ENCODE results near the gene VCL. TPM values are rescaled to one million over a fixed set of nuclear protein-coding genes. Genes with fewer than 3 reads are reported as not detected.
A peak's percentile ranks its signal among the peaks of the same experiment; 100 is the strongest.

VCL gene
- total and polyA plus RNA-seq, 4 experiments from 2014 or later, result 29.6 to 60.3 (median 38.9) TPM

GRCh38 chr10:74077416-74077815 is 79.5 kb downstream of the VCL start:
- Mint-ChIP-seq H3K4me3 (no peak overlapping the region), H3K9me3 (no peaks in the 10 kb centered on the region), H3K27me3 (no peaks in the 10 kb centered on the region), H3K36me3 (peaks cover 43 to 45% of the 10 kb centered on the region in 2 donors), H3K27ac (peak overlapping the region in 3 of 7 donors; percentile 20 to 72 (median 38)), H3K4me1 (peaks cover 21 to 57% (median 36%) of the 10 kb centered on the region in 4 donors)
- POLR2A ChIA-PET (ENCODE audit: partially characterized antibody), result interaction anchor here (1.1 kb wide), 1 partner anchor 121 kb away, joined by 3 read pairs; no protein-coding TSS in a partner anchor
- Histone ChIP-seq H3K4me3 (ENCODE audit: low read length in 2 of 2) (no peak overlapping the region), H3K27me3 (ENCODE audit: insufficient read depth, low read length) (no peaks in the 10 kb centered on the region), H3K36me3 (ENCODE audit: insufficient read depth, low read length) (peaks cover 24% of the 10 kb centered on the region), H3K27ac (ENCODE audit: low read depth, low read length) (no peak overlapping the region), H3K4me1 (ENCODE audit: insufficient read depth, low read length) (peaks cover 17% of the 10 kb centered on the region), H3K9me3 (ENCODE audit: control insufficient read depth in 1 of 2, low read length in 2 of 2) (no peaks in the 10 kb centered on the region)
- DNase-seq, result no peak
- CTCF ChIA-PET (ENCODE audit: partially characterized antibody), result interaction anchor here (0.6 to 1.8 kb wide), 6 partner anchors 21 to 253 kb away, joined by 3 to 14 read pairs (median 5); no protein-coding TSS in a partner anchor
- intact Hi-C loops (cut with micrococcal nuclease), result no loop called here

- Mint-ChIP-seq H3K9me3 (no peaks in the 10 kb centered on the region), H3K4me1 (peaks cover 21 to 57% (median 36%) of the 10 kb centered on the region in 4 donors), H3K36me3 (peaks cover 42 to 44% of the 10 kb centered on the region in 2 donors), H3K4me3 (peak overlapping the region in 1 of 8 donors; percentile 21), H3K27me3 (no peaks in the 10 kb centered on the region), H3K27ac (peak overlapping the region in 4 of 7 donors; percentile 31 to 80 (median 36))
- peak in 2 of 5 donors; percentile 3 to 51 for DNase-seq
- H3K36me3 ChIP-seq (ENCODE audit: insufficient read depth, low read length), result peaks cover 27% of the 10 kb centered on the region
- POLR2A ChIA-PET (ENCODE audit: partially characterized antibody), result no interaction called here
- no peak overlapping the region for H3K4me3 ChIP-seq (ENCODE audit: low read length in 2 of 2)
- peaks cover 17% of the 10 kb centered on the region for H3K4me1 ChIP-seq (ENCODE audit: insufficient read depth, low read length)
- H3K27me3 ChIP-seq (ENCODE audit: insufficient read depth, low read length), result no peaks in the 10 kb centered on the region
- H3K27ac ChIP-seq (ENCODE audit: low read depth, low read length), result no peak overlapping the region
- intact Hi-C loops (cut with micrococcal nuclease), result no loop called here
- CTCF ChIA-PET (ENCODE audit: partially characterized antibody), result interaction anchor here (1.4 to 7.0 kb wide), 4 partner anchors 42 to 198 kb away, joined by 3 to 150 read pairs (median 40); no protein-coding TSS in a partner anchor
- H3K9me3 ChIP-seq (ENCODE audit: control insufficient read depth in 1 of 2, low read length in 2 of 2), result no peaks in the 10 kb centered on the region
Measured at GRCh38 chr10:74078037-74078436, 80.1 kb downstream of the VCL start.

GRCh38 chr10:74079028-74079935 is 81.4 kb downstream of the VCL start:
- H3K9me3 ChIP-seq (ENCODE audit: control insufficient read depth in 1 of 2, low read length in 2 of 2), result no peaks in the 10 kb centered on the region
- Mint-ChIP-seq H3K9me3 (no peaks in the 10 kb centered on the region), H3K36me3 (peaks cover 36 to 43% of the 10 kb centered on the region in 2 donors)

GRCh38 chr10:74079936-74080590 is 82.1 kb downstream of the VCL start:
- H3K4me1 ChIP-seq (ENCODE audit: insufficient read depth, low read length), result peaks cover 17% of the 10 kb centered on the region
- H3K36me3 ChIP-seq (ENCODE audit: insufficient read depth, low read length), result peaks cover 17% of the 10 kb centered on the region
- H3K27me3 Mint-ChIP-seq, result no peaks in the 10 kb centered on the region
- H3K9me3 ChIP-seq (ENCODE audit: control insufficient read depth in 1 of 2, low read length in 2 of 2), result no peaks in the 10 kb centered on the region
- H3K27me3 ChIP-seq (ENCODE audit: insufficient read depth, low read length), result no peaks in the 10 kb centered on the region
- no peak overlapping the region for H3K4me3 ChIP-seq (ENCODE audit: low read length in 2 of 2)
- intact Hi-C loops (cut with micrococcal nuclease), result no loop called here
- H3K36me3 Mint-ChIP-seq, result peaks cover 31 to 39% of the 10 kb centered on the region in 2 donors
- H3K27ac ChIP-seq (ENCODE audit: low read depth, low read length), result no peak overlapping the region
- DNase-seq, result no peak
- H3K4me1 Mint-ChIP-seq, result peaks cover 23 to 54% (median 38%) of the 10 kb centered on the region in 4 donors
- POLR2A ChIA-PET (ENCODE audit: partially characterized antibody), result interaction anchor here (1.9 to 3.6 kb wide), 2 partner anchors 88 to 193 kb away, joined by 6 to 21 read pairs; no protein-coding TSS in a partner anchor
- CTCF ChIA-PET (ENCODE audit: partially characterized antibody), result interaction anchor here (0.7 to 7.0 kb wide), 22 partner anchors 10 to 202 kb away, joined by 3 to 150 read pairs (median 5); no protein-coding TSS in a partner anchor
- H3K4me3 Mint-ChIP-seq, result peak overlapping the region in 1 of 8 donors; percentile 49
- peak overlapping the region in 2 of 7 donors; percentile 20 to 32 for H3K27ac Mint-ChIP-seq
- H3K9me3 Mint-ChIP-seq, result no peaks in the 10 kb centered on the region

More at GRCh38 chr10:74079028-74079935, 81.4 kb downstream of the VCL start:
- peak overlapping the region in 1 of 8 donors; percentile 49 for H3K4me3 Mint-ChIP-seq
- intact Hi-C loops (cut with micrococcal nuclease), result no loop called here
- H3K27me3 Mint-ChIP-seq, result no peaks in the 10 kb centered on the region
- peak overlapping the region in 4 of 7 donors; percentile 14 to 80 (median 56) for H3K27ac Mint-ChIP-seq
- Histone ChIP-seq H3K4me3 (ENCODE audit: low read length in 2 of 2) (no peak overlapping the region), H3K36me3 (ENCODE audit: insufficient read depth, low read length) (peaks cover 22% of the 10 kb centered on the region), H3K27ac (ENCODE audit: low read depth, low read length) (no peak overlapping the region), H3K4me1 (ENCODE audit: insufficient read depth, low read length) (peaks cover 17% of the 10 kb centered on the region), H3K27me3 (ENCODE audit: insufficient read depth, low read length) (no peaks in the 10 kb centered on the region)
- ChIA-PET POLR2A (ENCODE audit: partially characterized antibody) (interaction anchor here (1.9 to 3.6 kb wide), 2 partner anchors 87 to 192 kb away, joined by 6 to 21 read pairs; no protein-coding TSS in a partner anchor), CTCF (ENCODE audit: partially characterized antibody) (interaction anchor here (1.6 to 7.0 kb wide), 8 partner anchors 13 to 192 kb away, joined by 4 to 150 read pairs (median 19); no protein-coding TSS in a partner anchor)
- no peak for DNase-seq
- H3K4me1 Mint-ChIP-seq, result peaks cover 21 to 57% (median 36%) of the 10 kb centered on the region in 4 donors

- Histone ChIP-seq H3K9me3 (ENCODE audit: control insufficient read depth in 1 of 2, low read length in 2 of 2) (no peaks in the 10 kb centered on the region), H3K27ac (ENCODE audit: low read depth, low read length) (no peak overlapping the region), H3K4me1 (ENCODE audit: insufficient read depth, low read length) (peaks cover 17% of the 10 kb centered on the region), H3K36me3 (ENCODE audit: insufficient read depth, low read length) (peaks cover 11% of the 10 kb centered on the region), H3K27me3 (ENCODE audit: insufficient read depth, low read length) (no peaks in the 10 kb centered on the region), H3K4me3 (ENCODE audit: low read length in 2 of 2) (no peak overlapping the region)
- peaks cover 28 to 36% of the 10 kb centered on the region in 2 donors for H3K36me3 Mint-ChIP-seq
- H3K27me3 Mint-ChIP-seq, result no peaks in the 10 kb centered on the region
- peak overlapping the region in 1 of 8 donors; percentile 1 for H3K4me3 Mint-ChIP-seq
- CTCF ChIA-PET (ENCODE audit: partially characterized antibody), result interaction anchor here (0.6 to 7.0 kb wide), 40 partner anchors 8 to 222 kb away, joined by 3 to 150 read pairs (median 4); partner anchors contain the start of genes ADK and AP3M1
- H3K4me1 Mint-ChIP-seq, result peaks cover 22 to 48% (median 35%) of the 10 kb centered on the region in 4 donors
- POLR2A ChIA-PET (ENCODE audit: partially characterized antibody), result interaction anchor here (0.5 to 3.6 kb wide), 6 partner anchors 85 to 202 kb away, joined by 3 to 21 read pairs (median 4); no protein-coding TSS in a partner anchor
- H3K9me3 Mint-ChIP-seq, result no peaks in the 10 kb centered on the region
- intact Hi-C loops (cut with micrococcal nuclease), result loop anchor here (1.0 kb wide), 5 partner anchors 83 to 232 kb away; partner anchors contain the start of gene VCL
- H3K27ac Mint-ChIP-seq, result peak overlapping the region in 6 of 7 donors; percentile 1 to 76 (median 25)
- peak in 4 of 5 donors; percentile 45 to 55 (median 49) for DNase-seq
Measured at GRCh38 chr10:74081192-74081803, 83.4 kb downstream of the VCL start.

- Histone ChIP-seq H3K4me3 (ENCODE audit: low read length in 2 of 2) (no peak overlapping the region), H3K9me3 (ENCODE audit: control insufficient read depth in 1 of 2, low read length in 2 of 2) (no peaks in the 10 kb centered on the region), H3K27ac (ENCODE audit: low read depth, low read length) (no peak overlapping the region), H3K27me3 (ENCODE audit: insufficient read depth, low read length) (no peaks in the 10 kb centered on the region), H3K36me3 (ENCODE audit: insufficient read depth, low read length) (peaks cover 11% of the 10 kb centered on the region), H3K4me1 (ENCODE audit: insufficient read depth, low read length) (peaks cover 16% of the 10 kb centered on the region)
- Mint-ChIP-seq H3K4me1 (peaks cover 22 to 40% (median 31%) of the 10 kb centered on the region in 4 donors), H3K27ac (peak overlapping the region in 1 of 7 donors; percentile 79), H3K9me3 (no peaks in the 10 kb centered on the region), H3K27me3 (no peaks in the 10 kb centered on the region), H3K4me3 (no peak overlapping the region), H3K36me3 (peaks cover 31 to 37% of the 10 kb centered on the region in 2 donors)
- ChIA-PET CTCF (ENCODE audit: partially characterized antibody) (interaction anchor here (0.6 to 7.0 kb wide), 34 partner anchors 8 to 223 kb away, joined by 3 to 150 read pairs (median 4); partner anchors contain the start of genes ADK and AP3M1), POLR2A (ENCODE audit: partially characterized antibody) (interaction anchor here (0.5 to 3.6 kb wide), 6 partner anchors 85 to 203 kb away, joined by 3 to 21 read pairs (median 3); no protein-coding TSS in a partner anchor)
- intact Hi-C loops (cut with micrococcal nuclease), result loop anchor here (1.0 kb wide), 5 partner anchors 84 to 233 kb away; partner anchors contain the start of gene VCL
- no peak for DNase-seq
Measured at GRCh38 chr10:74081941-74082718, 84.2 kb downstream of the VCL start.

All from CD4-positive, alpha-beta memory T cell (primary cell).